Measurements from ENCODE around the gene CNTROB.

The CNTROB gene

GRCh38 chr17:7931709-7932482 is at the start of gene CNTROB, which contains the start of gene TRAPPC1:
TSS of gene CNTROB (plus strand) at chr17:7932206. CDS start at chr17:7933080, 874 bp downstream.
TSS of gene TRAPPC1 (minus strand) at chr17:7931946. CDS start at chr17:7931829, 117 bp downstream.
- peak; percentile 99 for DNase-seq

GRCh38 chr17:7882629-7883028 is 49.4 kb upstream of the CNTROB start:
- DNase-seq = no peak

GRCh38 chr17:7883781-7884386 is 48.1 kb upstream of the CNTROB start:
- DNase-seq = peak; percentile 48

- no peak for DNase-seq
Measured at GRCh38 chr17:7884581-7885366, 47.2 kb upstream of the CNTROB start.

- DNase-seq = peak; percentile 60
Measured at GRCh38 chr17:7885367-7886226, 46.4 kb upstream of the CNTROB start.

GRCh38 chr17:7886227-7887037 is 45.6 kb upstream of the CNTROB start:
- peak; percentile 52 for DNase-seq

GRCh38 chr17:7887038-7887481 is 44.9 kb upstream of the CNTROB start:
- no peak for DNase-seq

- peak; percentile 95 for DNase-seq
Measured at GRCh38 chr17:7887482-7888183, 44.4 kb upstream of the CNTROB start.

GRCh38 chr17:7888184-7888920 is 43.7 kb upstream of the CNTROB start, which contains the start of gene CHD3:
TSS of gene CHD3 (plus strand) at chr17:7888789. CDS start at chr17:7889001, 212 bp downstream.
- DNase-seq = peak; percentile 17

GRCh38 chr17:7889166-7889955 is 42.6 kb upstream of the CNTROB start:
- peak; percentile 97 for DNase-seq

GRCh38 chr17:7893187-7893880 is 38.7 kb upstream of the CNTROB start:
- DNase-seq = no peak

- DNase-seq = no peak
Measured at GRCh38 chr17:7894226-7894625, 37.8 kb upstream of the CNTROB start.

GRCh38 chr17:7894866-7895265 is 37.1 kb upstream of the CNTROB start:
- no peak for DNase-seq

- no peak for DNase-seq
Measured at GRCh38 chr17:7897090-7897489, 34.9 kb upstream of the CNTROB start.

- peak; percentile 73 for DNase-seq
Measured at GRCh38 chr17:7897773-7898172, 34.2 kb upstream of the CNTROB start.

GRCh38 chr17:7903154-7904103 is 28.6 kb upstream of the CNTROB start:
- no peak for DNase-seq

- DNase-seq = no peak
Measured at GRCh38 chr17:7909089-7909488, 22.9 kb upstream of the CNTROB start.
